ENCODE results near the gene SLC39A8.

SLC39A8 gene

GRCh38 chr4:102318105-102318504, 27.2 kb downstream of the SLC39A8 start:
- CTCF ChIA-PET, result interaction anchor here (1.3 to 3.9 kb wide), 2 partner anchors 17 to 27 kb away, joined by 3 to 23 read pairs; partner anchors contain the start of gene SLC39A8
- TF ChIP-seq CTCF (IDR thresholded peaks at IDR 0.05; ENCODE audit: control extremely low read depth, extremely low read depth, low read depth, missing control alignments), result no peak

GRCh38 chr4:102317459-102317858, 27.8 kb downstream of the SLC39A8 start:
- ChIA-PET CTCF (interaction anchor here (1.3 to 3.9 kb wide), 2 partner anchors 17 to 27 kb away, joined by 3 to 23 read pairs; partner anchors contain the start of gene SLC39A8), POLR2A (no interaction called here)
- TF ChIP-seq CTCF (IDR thresholded peaks at IDR 0.05; ENCODE audit: control extremely low read depth, extremely low read depth, low read depth, missing control alignments), result no peak
- no peak for DNase-seq (ENCODE audit: extremely low spot score)

More at GRCh38 chr4:102318105-102318504, 27.2 kb downstream of the SLC39A8 start:
- POLR2A ChIA-PET, result no interaction called here
- no peak for DNase-seq (ENCODE audit: extremely low spot score)

GRCh38 chr4:102316585-102316984, 28.7 kb downstream of the SLC39A8 start:
- no peak for DNase-seq (ENCODE audit: extremely low spot score)
- CTCF ChIA-PET, result interaction anchor here (3.9 kb wide), 1 partner anchor 16 kb away, joined by 23 read pairs; no protein-coding TSS in a partner anchor

GRCh38 chr4:102315532-102315931, 29.8 kb downstream of the SLC39A8 start:
- TF ChIP-seq CTCF (IDR thresholded peaks at IDR 0.05; ENCODE audit: control extremely low read depth, extremely low read depth, low read depth, missing control alignments), result no peak
- POLR2A ChIA-PET, result no interaction called here
- CTCF ChIA-PET, result interaction anchor here (0.8 to 3.9 kb wide), 2 partner anchors 15 to 20 kb away, joined by 3 to 23 read pairs; no protein-coding TSS in a partner anchor
- no peak for DNase-seq (ENCODE audit: extremely low spot score)

More at GRCh38 chr4:102316585-102316984, 28.7 kb downstream of the SLC39A8 start:
- TF ChIP-seq CTCF (IDR thresholded peaks at IDR 0.05; ENCODE audit: control extremely low read depth, extremely low read depth, low read depth, missing control alignments), result no peak
- POLR2A ChIA-PET, result no interaction called here

DNA sequence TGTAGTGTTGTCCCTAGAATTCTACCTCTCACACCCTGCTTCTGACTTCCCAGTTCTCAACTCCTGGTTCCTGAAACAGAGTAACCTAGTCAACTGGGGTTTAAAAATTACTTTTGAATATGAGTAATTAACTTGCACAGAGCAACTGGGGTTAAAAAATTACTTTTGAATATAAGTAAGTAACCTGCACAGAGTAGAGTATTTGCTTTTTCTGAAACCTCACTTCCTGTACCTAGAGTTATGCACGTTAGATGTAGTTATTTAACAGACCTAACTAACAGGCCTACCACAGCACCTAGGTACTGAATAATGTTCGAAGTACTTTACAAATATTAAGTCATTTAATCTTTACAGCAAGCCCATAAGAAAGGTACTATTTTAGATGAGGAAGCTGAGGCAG, 32.9 kb downstream of the SLC39A8 start:
- CTCF ChIA-PET, result interaction anchor here (3.0 kb wide), 1 partner anchor 13 kb away, joined by 9 read pairs; no protein-coding TSS in a partner anchor
- DNase-seq (ENCODE audit: extremely low spot score), result no peak
- POLR2A ChIA-PET, result no interaction called here
- no peak for TF ChIP-seq CTCF (IDR thresholded peaks at IDR 0.05; ENCODE audit: control extremely low read depth, extremely low read depth, low read depth, missing control alignments)

GRCh38 chr4:102311912-102312311, 33.4 kb downstream of the SLC39A8 start:
- ChIA-PET CTCF (interaction anchor here (1.3 to 1.8 kb wide), 3 partner anchors 9 to 12 kb away, joined by 3 to 6 read pairs (median 3); no protein-coding TSS in a partner anchor), POLR2A (no interaction called here)
- no peak for TF ChIP-seq CTCF (IDR thresholded peaks at IDR 0.05; ENCODE audit: control extremely low read depth, extremely low read depth, low read depth, missing control alignments)
- no peak for DNase-seq (ENCODE audit: extremely low spot score)

All from GM10248 (cell line).